ENCODE measurements around the gene RAB10. TPM values are rescaled to one million over a fixed set of nuclear protein-coding genes. Genes with fewer than 3 reads are reported as not detected.

The RAB10 gene
- total and polyA plus RNA-seq, 2 of the 13 experiments (the other 11 are each of a cell fraction or from before 2014, with no cell fraction given), result 48.2 to 120 TPM

Small RNA genes within 50 kb of the gene (small RNA-seq; reads per million reads assigned to genes)
- gene RNU6-942P (ENCODE audit: insufficient read depth in 2 of 3, insufficient read length in 3 of 3, low read depth in 2 of 3, low replicate concordance in 1 of 3), result 0 to 0.33 (median 0.10) reads per million in 3 experiments
- 0 reads per million in 3 experiments for gene UQCRHP2 (ENCODE audit: insufficient read depth in 2 of 3, insufficient read length in 3 of 3, low read depth in 2 of 3, low replicate concordance in 1 of 3)

Other genes with a start within 250 kb of the RAB10 start
- 12.1 and 20.6 TPM in 2 replicates for gene ASXL2, start 155.6 kb upstream of the RAB10 start, total RNA-seq (2016; rRNA removed; fragmentation: Illumina TruSeq; extraction: Trizol)
- 15.3 and 19.2 TPM in 2 replicates for gene ASXL2, start 155.6 kb upstream of the RAB10 start, polyA plus RNA-seq (2011; rRNA removed)
- 3.4 and 3.6 TPM in 2 replicates for gene KIF3C, start 51.6 kb upstream of the RAB10 start, total RNA-seq (2016; rRNA removed; fragmentation: Illumina TruSeq; extraction: Trizol)
- 4.8 and 4.9 TPM in 2 replicates for gene KIF3C, start 51.6 kb upstream of the RAB10 start, polyA plus RNA-seq (2011; rRNA removed)
- 0.31 and 0.38 TPM in 2 replicates for gene GAREM2, start 139.0 kb downstream of the RAB10 start, total RNA-seq (2016; rRNA removed; fragmentation: Illumina TruSeq; extraction: Trizol)
- gene GAREM2, start 139.0 kb downstream of the RAB10 start, polyA plus RNA-seq (2011; rRNA removed), result 0.29 and 0.37 TPM in 2 replicates
- gene HADHA, start 210.5 kb downstream of the RAB10 start, total RNA-seq (2016; rRNA removed; fragmentation: Illumina TruSeq; extraction: Trizol), result 270 and 385 TPM in 2 replicates
- gene HADHA, start 210.5 kb downstream of the RAB10 start, polyA plus RNA-seq (2011; rRNA removed), result 101 and 102 TPM in 2 replicates
- 238 and 304 TPM in 2 replicates for gene HADHB, start 210.9 kb downstream of the RAB10 start, total RNA-seq (2016; rRNA removed; fragmentation: Illumina TruSeq; extraction: Trizol)
- gene HADHB, start 210.9 kb downstream of the RAB10 start, polyA plus RNA-seq (2011; rRNA removed), result 97.1 and 112 TPM in 2 replicates

All from HepG2 (cell line).